Left renal pelvis (tissue), 4 donors: Measurements from ENCODE around the gene STIMATE. TPM values are rescaled to one million over a fixed set of nuclear protein-coding genes. Genes with fewer than 3 reads are reported as not detected.

Experiments used
- DNase-seq, 4 donors: peaks; one replicate each; pipeline ENCODE4 v3.0.0-alpha.2; 2013; ENCODE audit warnings: low read depth in 4 of 4, low spot score in 3 of 4
- polyA plus RNA-seq, 4 donors: library from polyadenylated mRNA; unstranded; fragments of 120-200 nt; gene quantifications; one replicate each; pipeline ENCODE4 v1.2.1, GENCODE V29; 2013; ENCODE audit not compliant: insufficient read length in 4 of 4

The STIMATE gene
- polyA plus RNA-seq, 4 donors: 12.5 to 18.0 (median 13.9) TPM

GRCh38 chr3:52824037-52824436, 73.3 kb downstream of the STIMATE start:
- DNase-seq: no peak

DNA sequence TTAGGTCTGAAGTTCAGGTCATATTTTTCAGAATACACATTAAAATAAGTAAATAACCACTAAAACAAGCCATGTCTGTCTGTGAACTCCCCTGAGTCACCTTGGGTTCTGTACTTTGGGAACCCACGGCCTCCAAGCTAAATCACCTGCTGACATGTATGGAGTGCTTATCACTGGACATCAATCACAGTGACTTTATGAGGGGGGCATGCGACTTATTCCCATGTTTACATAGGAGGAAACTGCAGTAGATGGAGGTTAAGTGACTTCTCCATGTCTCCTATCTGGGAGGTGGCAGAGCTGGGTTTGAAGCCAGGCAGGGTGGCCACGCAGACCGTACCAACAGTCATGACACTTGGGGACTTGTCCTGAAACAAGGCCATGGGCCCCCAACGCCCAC, 75.0 kb downstream of the STIMATE start:
- DNase-seq: no peak

- DNase-seq: no peak
These were observed 76.6 kb downstream of the STIMATE start for GRCh38 chr3:52820736-52821135.

DNA sequence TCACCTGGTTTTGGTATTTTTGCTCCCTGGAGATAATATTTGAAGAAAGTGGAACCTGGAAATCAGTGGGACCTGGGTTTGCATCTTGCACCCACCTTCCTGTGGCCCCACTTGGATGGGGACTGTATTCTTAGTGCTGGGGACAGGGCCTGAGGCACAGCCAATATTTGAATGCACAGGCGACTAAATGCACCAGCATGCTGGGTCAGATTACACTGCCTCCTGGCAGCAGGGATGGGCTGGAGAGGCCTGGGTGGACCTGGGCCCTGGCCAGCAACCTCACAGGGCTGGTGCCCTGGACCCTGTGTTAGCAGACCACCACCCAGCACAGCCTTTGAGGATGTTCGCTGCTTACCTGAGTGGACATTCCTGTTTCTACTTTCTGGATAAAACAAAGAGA, 77.4 kb downstream of the STIMATE start:
- no peak for DNase-seq

- DNase-seq: no peak
These were observed 79.5 kb downstream of the STIMATE start for GRCh38 chr3:52817860-52818259.

DNA sequence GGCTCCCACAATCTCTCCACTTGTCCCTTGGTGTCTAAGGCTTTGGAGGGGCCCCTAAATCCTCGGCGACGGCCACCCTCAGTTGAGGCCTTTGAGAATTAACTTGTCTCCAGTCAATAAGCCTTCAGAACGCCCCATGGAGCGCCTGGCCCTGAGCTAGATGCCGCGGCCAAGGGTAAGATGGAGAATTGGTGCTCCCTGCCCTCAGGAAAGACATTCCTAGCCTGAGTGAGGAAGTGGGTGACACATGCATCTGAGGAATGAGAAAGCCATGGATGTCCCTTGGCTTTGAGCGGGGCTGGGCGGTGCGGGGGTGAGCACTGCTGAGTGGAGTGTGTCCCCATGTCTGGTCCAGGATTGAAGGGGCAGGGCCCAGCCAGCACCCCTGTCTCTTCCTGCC, 80.1 kb downstream of the STIMATE start:
- DNase-seq: no peak

- no peak for DNase-seq
These were observed 80.7 kb downstream of the STIMATE start for GRCh38 chr3:52816654-52817053.

DNA sequence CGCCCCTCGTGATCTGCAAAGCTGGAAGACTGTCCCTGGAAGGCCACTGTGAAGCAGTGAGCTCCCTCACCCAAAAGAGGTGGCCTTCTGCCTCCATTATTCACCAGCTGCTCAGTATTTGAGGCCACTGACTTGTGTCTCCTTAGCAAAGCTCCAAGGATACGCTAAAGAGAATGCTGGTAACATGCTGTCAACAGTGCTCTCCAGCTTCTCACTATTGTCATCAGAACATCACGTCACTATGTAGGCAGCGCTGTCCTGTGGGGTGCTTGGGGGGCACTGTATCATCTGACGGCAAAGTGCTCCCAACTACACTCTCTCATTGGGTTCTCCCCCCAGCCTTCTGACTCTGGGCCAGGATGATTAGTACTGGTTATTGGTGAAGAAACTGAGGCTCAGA, 81.1 kb downstream of the STIMATE start:
- no peak for DNase-seq

DNA sequence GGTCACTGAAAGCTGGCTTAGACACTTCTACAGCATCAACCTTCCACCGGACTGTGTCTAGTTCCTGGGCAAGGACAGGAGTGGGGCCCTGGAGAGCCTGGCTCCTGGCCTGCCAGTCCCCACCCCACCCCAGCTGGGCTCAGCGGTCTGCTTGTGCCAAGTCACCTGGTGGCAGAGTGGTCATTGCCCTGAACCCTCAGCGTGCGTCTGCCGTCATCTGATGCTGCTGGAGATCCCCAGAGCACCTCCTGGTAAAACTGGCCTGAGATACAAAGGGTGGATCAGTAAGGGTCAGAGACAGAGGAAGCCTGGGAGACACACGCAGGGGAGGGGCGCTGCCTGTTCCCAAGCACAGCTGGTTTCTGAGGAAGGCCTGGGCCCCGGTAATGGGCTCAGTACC, 83.5 kb downstream of the STIMATE start:
- no peak for DNase-seq

DNA sequence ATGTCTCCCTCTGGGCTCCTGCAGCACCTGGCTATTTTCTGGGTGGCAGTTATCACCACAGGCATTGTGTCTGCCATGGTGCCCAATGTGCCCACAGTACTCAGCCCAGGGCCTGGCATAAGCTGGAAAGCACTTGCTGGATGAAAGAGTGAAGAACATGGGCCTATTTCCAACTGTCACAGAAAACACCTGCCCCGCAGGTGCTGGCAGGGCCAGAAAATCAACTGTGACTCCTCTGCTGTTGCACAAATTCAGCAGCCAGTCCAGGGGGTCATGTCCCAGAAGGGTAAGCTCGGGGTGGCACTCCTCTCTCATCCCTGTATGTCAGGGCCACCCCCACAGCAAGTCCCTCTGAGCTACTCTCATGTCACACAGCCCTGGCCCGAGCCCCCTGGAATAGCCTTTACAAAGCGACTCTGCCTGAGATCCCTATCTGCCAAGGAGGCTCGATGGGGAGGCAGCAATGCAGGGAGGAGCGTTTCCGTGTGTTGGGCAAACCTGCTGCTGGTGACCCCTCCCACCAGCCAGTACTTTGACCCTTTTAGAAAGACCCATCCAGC, 85.8 kb downstream of the STIMATE start:
- no peak for DNase-seq

DNA sequence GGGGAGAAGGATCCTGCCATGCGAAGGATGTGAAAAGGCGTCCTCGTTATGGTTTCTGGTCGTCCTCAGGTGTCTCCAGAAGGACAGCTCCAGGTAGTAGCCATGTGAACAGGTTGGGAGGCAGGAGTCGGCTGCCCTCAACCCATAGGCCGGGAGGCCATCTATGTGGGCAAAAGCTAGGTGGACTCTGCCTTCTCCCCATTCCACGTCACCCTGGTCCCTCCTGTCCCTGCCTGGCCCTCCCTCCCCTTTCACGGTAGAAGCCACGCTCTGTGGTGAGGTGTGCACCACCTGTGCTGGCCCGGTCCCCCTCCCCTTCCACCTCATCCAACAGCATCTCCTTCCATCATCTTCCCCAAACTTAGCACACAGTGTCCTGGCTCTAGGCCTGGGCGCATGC, 86.4 kb downstream of the STIMATE start:
- DNase-seq: no peak

DNA sequence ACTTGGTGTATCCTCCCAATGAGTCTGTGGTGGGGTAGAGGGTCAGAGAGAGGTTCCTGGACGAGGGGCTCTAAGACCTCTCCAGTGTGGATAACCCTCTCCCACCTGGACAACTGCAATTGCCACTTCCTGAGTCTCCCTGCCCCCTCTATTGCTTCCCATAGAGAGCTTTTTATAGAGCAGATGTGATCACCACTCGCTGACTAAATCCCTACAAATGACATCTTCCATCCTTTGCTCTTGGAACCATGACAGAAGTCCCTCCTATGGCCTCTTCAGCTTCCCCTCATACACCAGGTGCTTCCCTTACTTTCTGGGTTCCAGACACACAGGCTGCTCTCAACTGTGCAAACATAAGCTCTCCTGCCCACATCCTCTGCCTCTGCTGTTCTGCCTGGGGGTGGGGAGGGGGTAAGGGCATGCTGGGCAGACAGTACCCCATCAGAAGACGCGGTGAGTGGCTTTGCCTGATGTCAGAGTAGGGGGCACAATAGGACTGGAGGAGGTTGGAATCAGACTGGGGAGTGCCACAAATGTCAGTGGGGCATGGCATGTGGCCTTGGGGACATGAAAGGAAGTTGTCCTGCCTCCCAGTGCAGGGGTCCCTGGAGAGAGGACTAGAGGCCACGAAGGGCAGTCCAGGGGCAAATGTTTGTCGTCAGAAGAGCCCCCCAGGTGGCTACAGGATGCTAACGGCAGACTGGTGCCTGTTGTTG, 87.5 kb downstream of the STIMATE start:
- DNase-seq: no peak

DNA sequence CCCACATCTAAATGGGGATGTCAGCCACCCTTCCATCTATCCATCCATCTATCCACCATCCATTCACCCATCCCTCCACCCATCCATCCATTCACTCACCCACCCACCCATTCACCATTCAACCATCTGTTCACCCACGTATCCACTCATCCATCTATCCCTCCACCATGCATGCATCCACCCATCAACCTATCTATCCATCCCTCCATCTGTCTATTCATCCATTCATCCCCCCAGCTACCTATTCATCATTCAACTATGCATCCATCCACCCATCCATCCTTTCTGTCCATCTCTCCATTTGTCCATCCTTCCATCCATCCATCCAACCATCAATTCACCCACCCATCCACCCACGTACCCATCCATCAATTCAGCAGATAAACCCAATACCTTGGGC, 88.2 kb downstream of the STIMATE start:
- no peak for DNase-seq

DNA sequence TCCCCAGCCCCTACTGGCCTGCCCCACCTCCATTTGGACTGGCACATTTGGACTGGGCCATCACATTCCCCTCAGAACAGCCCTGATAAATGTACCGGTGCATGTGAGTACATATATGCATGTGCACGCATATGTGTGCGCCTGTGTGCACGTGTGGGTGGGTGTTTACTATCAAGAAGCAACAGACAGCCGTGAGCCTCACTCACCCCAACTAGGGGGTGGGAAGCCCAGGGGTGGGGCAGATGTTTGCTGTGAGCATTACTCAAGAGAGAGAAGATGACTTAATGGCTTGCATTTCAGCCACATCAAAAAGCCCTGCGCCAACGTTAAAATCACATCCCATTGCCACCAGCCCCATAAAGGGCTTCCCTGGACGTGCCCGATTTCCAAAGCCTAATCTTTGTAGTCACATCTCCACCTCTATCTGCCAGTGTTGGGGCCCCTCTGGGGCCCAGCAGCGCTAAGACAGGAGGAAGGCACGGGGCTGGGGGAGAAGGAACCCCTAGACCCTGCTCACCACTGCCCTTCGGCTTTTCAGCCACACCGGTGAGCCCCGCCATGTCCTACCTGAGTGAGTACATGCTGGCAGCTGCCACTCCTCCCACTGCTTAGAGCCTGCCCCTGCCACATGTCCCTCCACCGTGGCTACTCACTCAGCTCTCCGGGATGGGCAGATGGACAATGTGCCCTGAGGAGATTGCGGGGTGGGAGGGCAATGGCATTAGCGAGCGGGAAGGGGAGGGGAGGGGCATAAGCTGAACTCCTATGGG, 91.9 kb downstream of the STIMATE start:
- no peak for DNase-seq

- DNase-seq: no peak
These were observed 95.5 kb downstream of the STIMATE start for GRCh38 chr3:52801839-52802238.

DNA sequence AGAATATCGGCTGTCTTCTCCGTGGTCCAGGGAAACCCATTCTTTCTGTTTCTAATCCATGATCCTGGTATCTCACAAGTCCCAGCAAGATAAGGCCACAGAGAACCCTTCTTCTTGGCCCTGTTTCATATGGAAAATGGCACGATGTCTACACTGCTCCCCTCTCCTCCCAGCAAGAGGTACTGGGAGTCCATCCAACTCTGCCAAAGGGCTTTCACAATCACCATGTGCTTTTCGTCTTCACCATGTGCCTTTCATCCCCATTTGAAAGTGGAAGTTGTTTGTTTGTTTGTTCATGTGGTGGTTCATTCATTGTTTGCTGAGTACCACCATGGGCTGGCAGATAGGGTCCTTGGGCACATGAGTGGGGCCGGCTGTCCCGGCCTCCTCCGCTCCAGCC, 97.3 kb downstream of the STIMATE start:
- DNase-seq: no peak

- no peak for DNase-seq
These were observed 98.3 kb downstream of the STIMATE start for GRCh38 chr3:52798978-52799476.

- no peak for DNase-seq
These were observed 98.9 kb downstream of the STIMATE start for GRCh38 chr3:52798376-52798977.

- DNase-seq: no peak
These were observed 100.9 kb downstream of the STIMATE start for GRCh38 chr3:52796411-52796810.

DNA sequence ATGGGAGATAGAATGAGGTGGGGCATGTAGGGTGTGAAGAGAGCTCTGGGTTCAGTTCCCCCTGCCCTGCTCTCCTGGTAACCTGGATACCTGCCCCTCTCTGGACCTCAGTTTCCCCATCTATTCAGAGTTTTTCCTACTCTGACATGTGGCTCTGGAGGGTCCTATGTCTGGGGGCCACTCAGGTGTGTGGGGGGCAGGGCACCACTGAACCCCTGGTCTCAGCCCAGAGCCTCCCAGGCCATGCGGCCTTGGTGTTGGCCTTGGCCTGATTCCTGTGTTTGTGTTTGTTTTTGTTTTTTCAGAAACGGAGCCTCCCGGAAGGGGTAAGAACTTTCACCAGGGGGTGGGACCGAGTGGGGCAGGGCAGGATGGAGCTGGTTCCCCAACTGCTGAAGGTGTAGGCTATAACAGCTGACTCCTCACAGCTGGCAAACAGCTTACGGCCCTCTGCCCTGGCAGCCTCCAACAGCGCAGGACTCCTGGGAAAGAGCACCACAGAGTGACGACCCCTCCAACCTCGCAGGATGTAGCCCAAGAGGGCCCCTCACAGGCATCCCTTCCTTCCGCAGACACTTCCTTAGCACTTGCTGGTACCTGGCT, 101.9 kb downstream of the STIMATE start:
- no peak for DNase-seq

GRCh38 chr3:52794612-52795099, 102.7 kb downstream of the STIMATE start, which contains the start of gene ITIH3:
Gene ITIH3, plus strand, starts transcription at chr3:52794796. Its CDS starts 8 bp downstream, at chr3:52794804.
- DNase-seq: no peak
